HEK293 (cell line): ENCODE measurements around the gene LRRC8C.

Source experiments
- CTCF ChIA-PET: fragments of 350-600 bp; formaldehyde crosslinking; extraction: SDS; loops from one replicate; lab custom pipeline; 2021; ENCODE audit warnings: antibody characterized with exemption; lab: Yijun Ruan, JAX
- POLR2A ChIA-PET: fragments of 300-600 bp; formaldehyde crosslinking; extraction: SDS; loops from one replicate; lab custom pipeline; 2020; ENCODE audit warnings: antibody characterized with exemption, inconsistent platforms; lab: Yijun Ruan, JAX
- H3K27ac ChIP-seq: fragments of 200-500 bp; sonication (Bioruptor generic); 2 replicates; pipeline ENCODE4 v1.5.1; 2014; ENCODE audit warnings: low read depth, low read length, control low read depth, inconsistent platforms; ENCODE audit errors: extremely low read depth
- H3K36me3 ChIP-seq, 2 experiments: fragments of 200-500 bp in 1 of 2; sonication (Bioruptor generic) in 1 of 2; 1 replicate in 1 of 2; 2 replicates in 1 of 2; pipeline ENCODE4 v1.5.1; 2014 to 2017; ENCODE audit warnings: inconsistent platforms in 2 of 2, low read length in 2 of 2; ENCODE audit not compliant: control insufficient read depth in 2 of 2, insufficient read depth in 1 of 2
- H3K4me1 ChIP-seq: fragments of 200-500 bp; sonication (Bioruptor generic); 2 replicates; pipeline ENCODE4 v1.5.1; 2014; ENCODE audit warnings: mild to moderate bottlenecking, low read length, inconsistent platforms; ENCODE audit not compliant: control insufficient read depth, insufficient read depth
- H3K4me3 ChIP-seq: 2 replicates; pipeline ENCODE4 v1.5.1; 2011; ENCODE audit warnings: low read depth, mild to moderate bottlenecking, control low read depth, low read length, moderate library complexity
- H3K9me3 ChIP-seq: fragments of 200-500 bp; sonication (Bioruptor generic); 2 replicates; pipeline ENCODE4 v1.5.1; 2014; ENCODE audit warnings: low read depth, low read length, inconsistent platforms; ENCODE audit not compliant: control insufficient read depth, insufficient read depth
- GLI4 ChIP-seq: fragments of 450-650 bp; formaldehyde crosslinking; IDR thresholded peaks from 2 replicates; pipeline ENCODE4 v1.5.1; 2016; ENCODE audit warnings: missing biosample characterization, missing genetic modification characterization
- INSM2 ChIP-seq: fragments of 450-650 bp; formaldehyde crosslinking; IDR thresholded peaks from 2 replicates; pipeline ENCODE4 v1.5.1; 2016; ENCODE audit warnings: missing biosample characterization, missing genetic modification characterization
- KLF16 ChIP-seq: fragments of 450-650 bp; formaldehyde crosslinking; IDR thresholded peaks from 2 replicates; pipeline ENCODE4 v1.5.1; 2017; ENCODE audit warnings: missing biosample characterization, missing genetic modification characterization
- MEIS1 ChIP-seq: sonication (generic); formaldehyde crosslinking; IDR thresholded peaks from 2 replicates; pipeline ENCODE4 v1.8.1; 2022; ENCODE audit warnings: missing genetic modification reagents, mild to moderate bottlenecking, borderline replicate concordance
- OVOL3 ChIP-seq: fragments of 450-650 bp; formaldehyde crosslinking; IDR thresholded peaks from 2 replicates; pipeline ENCODE4 v1.5.1; 2016; ENCODE audit warnings: missing biosample characterization, missing genetic modification characterization
- REPIN1 ChIP-seq: fragments of 450-650 bp; formaldehyde crosslinking; IDR thresholded peaks from 2 replicates; pipeline ENCODE4 v1.5.1; 2017; ENCODE audit warnings: missing biosample characterization, missing genetic modification characterization, low read depth
- TCF7L2 ChIP-seq: IDR thresholded peaks from 2 replicates; pipeline ENCODE4 v1.6.1; 2011; ENCODE audit warnings: low read depth, mild to moderate bottlenecking, inconsistent platforms, low read length, moderate library complexity, borderline replicate concordance
- YY1 ChIP-seq: fragments of 450-650 bp; formaldehyde crosslinking; IDR thresholded peaks from 2 replicates; pipeline ENCODE4 v1.5.1; 2018; ENCODE audit warnings: missing biosample characterization, missing genetic modification characterization
- ZBTB10 ChIP-seq: fragments of 450-650 bp; formaldehyde crosslinking; IDR thresholded peaks from 2 replicates; pipeline ENCODE4 v1.5.1; 2016; ENCODE audit warnings: missing biosample characterization, missing genetic modification characterization
- ZNF211 ChIP-seq: fragments of 450-650 bp; formaldehyde crosslinking; IDR thresholded peaks from 2 replicates; pipeline ENCODE4 v1.5.1; 2016; ENCODE audit warnings: low read depth, missing biosample characterization, missing genetic modification characterization
- ZNF223 ChIP-seq: fragments of 450-650 bp; formaldehyde crosslinking; IDR thresholded peaks from 2 replicates; pipeline ENCODE4 v1.5.1; 2016; ENCODE audit warnings: missing biosample characterization, missing genetic modification characterization
- ZNF433 ChIP-seq: fragments of 450-650 bp; formaldehyde crosslinking; IDR thresholded peaks from 2 replicates; pipeline ENCODE4 v1.5.1; 2016; ENCODE audit warnings: missing biosample characterization, missing genetic modification characterization, low read depth
- ZNF514 ChIP-seq: fragments of 450-650 bp; formaldehyde crosslinking; IDR thresholded peaks from 2 replicates; pipeline ENCODE4 v1.5.1; 2016; ENCODE audit warnings: missing biosample characterization, missing genetic modification characterization
- ZNF571 ChIP-seq: fragments of 450-650 bp; formaldehyde crosslinking; IDR thresholded peaks from 2 replicates; pipeline ENCODE4 v1.5.0; 2017; ENCODE audit warnings: missing biosample characterization, missing genetic modification characterization
- ZNF610 ChIP-seq: fragments of 450-650 bp; formaldehyde crosslinking; IDR thresholded peaks from 2 replicates; pipeline ENCODE4 v1.5.1; 2016; ENCODE audit warnings: missing biosample characterization, missing genetic modification characterization, borderline replicate concordance
- ZNF621 ChIP-seq: fragments of 450-650 bp; formaldehyde crosslinking; IDR thresholded peaks from 2 replicates; pipeline ENCODE4 v1.5.1; 2017; ENCODE audit warnings: missing biosample characterization, missing genetic modification characterization
- ZNF639 ChIP-seq: fragments of 450-650 bp; formaldehyde crosslinking; IDR thresholded peaks from 2 replicates; pipeline ENCODE4 v1.5.1; 2016; ENCODE audit warnings: missing biosample characterization, missing genetic modification characterization
- TF ChIP-seq, protein P1 (sequence below): fragments of 450-650 bp; IDR thresholded peaks from 2 replicates; pipeline ENCODE4 v1.5.1; 2018; ENCODE audit warnings: missing biosample characterization, mild to moderate bottlenecking, missing genetic modification characterization
- TF ChIP-seq, protein P2 (sequence below): fragments of 450-650 bp; formaldehyde crosslinking; IDR thresholded peaks from 2 replicates; pipeline ENCODE4 v1.5.0; 2017; ENCODE audit warnings: missing biosample characterization, missing genetic modification characterization, borderline replicate concordance
- TF ChIP-seq, protein P3 (sequence below): fragments of 450-650 bp; formaldehyde crosslinking; IDR thresholded peaks from 2 replicates; pipeline ENCODE4 v1.5.1; 2016; ENCODE audit warnings: missing biosample characterization, missing genetic modification characterization, low read depth
- TF ChIP-seq, protein P4 (sequence below): fragments of 450-650 bp; formaldehyde crosslinking; IDR thresholded peaks from 2 replicates; pipeline ENCODE4 v1.5.1; 2016; ENCODE audit warnings: missing biosample characterization, missing genetic modification characterization

The LRRC8C gene

DNA sequence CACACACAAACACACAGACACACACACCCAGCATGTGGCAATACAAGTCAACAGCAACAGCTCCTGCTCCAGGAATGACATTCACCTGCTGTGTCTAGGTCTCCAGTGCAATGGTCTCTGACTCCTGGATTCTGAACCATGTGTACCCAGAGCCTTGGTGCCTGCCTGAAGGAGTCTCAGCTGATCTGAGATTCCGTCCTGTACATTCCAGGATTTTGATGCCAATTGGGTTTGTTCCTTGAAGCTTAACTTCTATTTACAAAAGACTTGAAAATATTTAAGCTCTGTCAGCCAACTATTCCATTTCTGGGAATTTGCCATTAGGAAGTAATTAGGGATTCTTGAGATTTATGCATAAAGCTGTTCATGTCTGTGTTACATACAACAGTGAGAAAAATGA is 102.6 kb downstream of the LRRC8C start (continued):
- TF ChIP-seq ZBTB10 (tag by site-specific recombination) = no peak
- TF ChIP-seq, protein P1, sequence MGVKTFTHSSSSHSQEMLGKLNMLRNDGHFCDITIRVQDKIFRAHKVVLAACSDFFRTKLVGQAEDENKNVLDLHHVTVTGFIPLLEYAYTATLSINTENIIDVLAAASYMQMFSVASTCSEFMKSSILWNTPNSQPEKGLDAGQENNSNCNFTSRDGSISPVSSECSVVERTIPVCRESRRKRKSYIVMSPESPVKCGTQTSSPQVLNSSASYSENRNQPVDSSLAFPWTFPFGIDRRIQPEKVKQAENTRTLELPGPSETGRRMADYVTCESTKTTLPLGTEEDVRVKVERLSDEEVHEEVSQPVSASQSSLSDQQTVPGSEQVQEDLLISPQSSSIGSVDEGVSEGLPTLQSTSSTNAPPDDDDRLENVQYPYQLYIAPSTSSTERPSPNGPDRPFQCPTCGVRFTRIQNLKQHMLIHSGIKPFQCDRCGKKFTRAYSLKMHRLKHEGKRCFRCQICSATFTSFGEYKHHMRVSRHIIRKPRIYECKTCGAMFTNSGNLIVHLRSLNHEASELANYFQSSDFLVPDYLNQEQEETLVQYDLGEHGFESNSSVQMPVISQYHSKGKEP (tag by site-specific recombination) = no peak
- TF ChIP-seq ZNF639 (tag by site-specific recombination) = no peak
- TF ChIP-seq ZNF621 = no peak
- no peak for TF ChIP-seq GLI4 (tag by site-specific recombination)
- no peak for TF ChIP-seq ZNF223
- no peak for TF ChIP-seq YY1 (tag by site-specific recombination)

DNA sequence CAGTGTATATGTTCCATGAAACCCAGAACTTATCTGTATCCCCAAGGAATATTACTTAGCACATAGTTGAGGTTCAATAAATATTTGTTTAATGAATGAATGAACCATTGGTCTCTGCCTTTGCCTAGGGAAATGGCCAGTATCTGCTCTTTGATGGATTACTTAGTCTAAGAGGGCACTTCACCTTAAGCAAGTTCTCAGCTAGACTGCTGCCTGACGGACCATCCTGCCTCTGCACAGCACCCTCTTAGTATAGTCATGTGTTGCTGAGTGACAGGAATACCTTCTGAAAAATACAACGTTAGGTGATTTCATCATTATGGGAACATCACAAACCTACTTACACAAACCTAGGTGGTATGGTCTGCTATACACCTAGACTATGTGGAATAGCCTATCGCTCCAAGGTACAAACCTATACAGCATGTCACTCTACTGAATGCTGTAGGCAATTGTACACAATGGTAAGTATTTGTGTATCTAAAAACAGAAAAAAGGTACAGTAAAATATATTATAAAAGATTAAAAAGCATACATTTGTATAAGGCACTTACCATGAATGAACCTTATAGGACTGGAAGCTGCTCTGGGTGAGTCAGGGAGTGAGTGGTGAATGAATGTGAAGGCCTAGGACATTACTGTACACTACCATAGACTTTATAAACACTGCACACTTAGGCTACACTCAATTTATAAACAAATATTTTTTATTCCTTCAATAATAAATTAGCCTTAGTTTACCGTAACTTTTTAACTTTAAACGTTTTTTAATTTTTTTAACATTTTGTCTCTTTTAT is 104.2 kb downstream of the LRRC8C start:
- Histone ChIP-seq H3K36me3 (no peaks in the 10 kb centered on the region), H3K9me3 (no peaks in the 10 kb centered on the region), H3K27ac (no peak overlapping the region), H3K4me1 (no peaks in the 10 kb centered on the region), H3K4me3 (no peak overlapping the region)
- ChIA-PET CTCF (no interaction called here), POLR2A (no interaction called here)
- TF ChIP-seq ZNF433 (no peak), ZNF514 (tag by site-specific recombination) (no peak), ZNF211 (no peak), KLF16 (tag by site-specific recombination) (no peak), ZNF610 (tag by site-specific recombination) (no peak), TCF7L2 (no peak), INSM2 (tag by site-specific recombination) (no peak), OVOL3 (tag by site-specific recombination) (no peak), ZNF571 (no peak), REPIN1 (tag by site-specific recombination) (no peak), MEIS1 (CRISPR knock-in tag) (no peak)
- TF ChIP-seq, protein P2, sequence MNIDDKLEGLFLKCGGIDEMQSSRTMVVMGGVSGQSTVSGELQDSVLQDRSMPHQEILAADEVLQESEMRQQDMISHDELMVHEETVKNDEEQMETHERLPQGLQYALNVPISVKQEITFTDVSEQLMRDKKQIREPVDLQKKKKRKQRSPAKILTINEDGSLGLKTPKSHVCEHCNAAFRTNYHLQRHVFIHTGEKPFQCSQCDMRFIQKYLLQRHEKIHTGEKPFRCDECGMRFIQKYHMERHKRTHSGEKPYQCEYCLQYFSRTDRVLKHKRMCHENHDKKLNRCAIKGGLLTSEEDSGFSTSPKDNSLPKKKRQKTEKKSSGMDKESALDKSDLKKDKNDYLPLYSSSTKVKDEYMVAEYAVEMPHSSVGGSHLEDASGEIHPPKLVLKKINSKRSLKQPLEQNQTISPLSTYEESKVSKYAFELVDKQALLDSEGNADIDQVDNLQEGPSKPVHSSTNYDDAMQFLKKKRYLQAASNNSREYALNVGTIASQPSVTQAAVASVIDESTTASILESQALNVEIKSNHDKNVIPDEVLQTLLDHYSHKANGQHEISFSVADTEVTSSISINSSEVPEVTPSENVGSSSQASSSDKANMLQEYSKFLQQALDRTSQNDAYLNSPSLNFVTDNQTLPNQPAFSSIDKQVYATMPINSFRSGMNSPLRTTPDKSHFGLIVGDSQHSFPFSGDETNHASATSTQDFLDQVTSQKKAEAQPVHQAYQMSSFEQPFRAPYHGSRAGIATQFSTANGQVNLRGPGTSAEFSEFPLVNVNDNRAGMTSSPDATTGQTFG = no peak
- TF ChIP-seq, protein P3, sequence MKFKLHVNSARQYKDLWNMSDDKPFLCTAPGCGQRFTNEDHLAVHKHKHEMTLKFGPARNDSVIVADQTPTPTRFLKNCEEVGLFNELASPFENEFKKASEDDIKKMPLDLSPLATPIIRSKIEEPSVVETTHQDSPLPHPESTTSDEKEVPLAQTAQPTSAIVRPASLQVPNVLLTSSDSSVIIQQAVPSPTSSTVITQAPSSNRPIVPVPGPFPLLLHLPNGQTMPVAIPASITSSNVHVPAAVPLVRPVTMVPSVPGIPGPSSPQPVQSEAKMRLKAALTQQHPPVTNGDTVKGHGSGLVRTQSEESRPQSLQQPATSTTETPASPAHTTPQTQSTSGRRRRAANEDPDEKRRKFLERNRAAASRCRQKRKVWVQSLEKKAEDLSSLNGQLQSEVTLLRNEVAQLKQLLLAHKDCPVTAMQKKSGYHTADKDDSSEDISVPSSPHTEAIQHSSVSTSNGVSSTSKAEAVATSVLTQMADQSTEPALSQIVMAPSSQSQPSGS = no peak
- TF ChIP-seq, protein P4, sequence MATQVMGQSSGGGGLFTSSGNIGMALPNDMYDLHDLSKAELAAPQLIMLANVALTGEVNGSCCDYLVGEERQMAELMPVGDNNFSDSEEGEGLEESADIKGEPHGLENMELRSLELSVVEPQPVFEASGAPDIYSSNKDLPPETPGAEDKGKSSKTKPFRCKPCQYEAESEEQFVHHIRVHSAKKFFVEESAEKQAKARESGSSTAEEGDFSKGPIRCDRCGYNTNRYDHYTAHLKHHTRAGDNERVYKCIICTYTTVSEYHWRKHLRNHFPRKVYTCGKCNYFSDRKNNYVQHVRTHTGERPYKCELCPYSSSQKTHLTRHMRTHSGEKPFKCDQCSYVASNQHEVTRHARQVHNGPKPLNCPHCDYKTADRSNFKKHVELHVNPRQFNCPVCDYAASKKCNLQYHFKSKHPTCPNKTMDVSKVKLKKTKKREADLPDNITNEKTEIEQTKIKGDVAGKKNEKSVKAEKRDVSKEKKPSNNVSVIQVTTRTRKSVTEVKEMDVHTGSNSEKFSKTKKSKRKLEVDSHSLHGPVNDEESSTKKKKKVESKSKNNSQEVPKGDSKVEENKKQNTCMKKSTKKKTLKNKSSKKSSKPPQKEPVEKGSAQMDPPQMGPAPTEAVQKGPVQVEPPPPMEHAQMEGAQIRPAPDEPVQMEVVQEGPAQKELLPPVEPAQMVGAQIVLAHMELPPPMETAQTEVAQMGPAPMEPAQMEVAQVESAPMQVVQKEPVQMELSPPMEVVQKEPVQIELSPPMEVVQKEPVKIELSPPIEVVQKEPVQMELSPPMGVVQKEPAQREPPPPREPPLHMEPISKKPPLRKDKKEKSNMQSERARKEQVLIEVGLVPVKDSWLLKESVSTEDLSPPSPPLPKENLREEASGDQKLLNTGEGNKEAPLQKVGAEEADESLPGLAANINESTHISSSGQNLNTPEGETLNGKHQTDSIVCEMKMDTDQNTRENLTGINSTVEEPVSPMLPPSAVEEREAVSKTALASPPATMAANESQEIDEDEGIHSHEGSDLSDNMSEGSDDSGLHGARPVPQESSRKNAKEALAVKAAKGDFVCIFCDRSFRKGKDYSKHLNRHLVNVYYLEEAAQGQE (tag by site-specific recombination) = no peak
